NCI-H2081 treated with DMSO at 0.1 percent for 48 hours (cell line): ENCODE data around the gene RBBP5.

ENCODE experiments used
- DNase-seq: peaks from one replicate; lab custom pipeline; 2025; lab: John Stamatoyannopoulos, UW

RBBP5 gene

DNA sequence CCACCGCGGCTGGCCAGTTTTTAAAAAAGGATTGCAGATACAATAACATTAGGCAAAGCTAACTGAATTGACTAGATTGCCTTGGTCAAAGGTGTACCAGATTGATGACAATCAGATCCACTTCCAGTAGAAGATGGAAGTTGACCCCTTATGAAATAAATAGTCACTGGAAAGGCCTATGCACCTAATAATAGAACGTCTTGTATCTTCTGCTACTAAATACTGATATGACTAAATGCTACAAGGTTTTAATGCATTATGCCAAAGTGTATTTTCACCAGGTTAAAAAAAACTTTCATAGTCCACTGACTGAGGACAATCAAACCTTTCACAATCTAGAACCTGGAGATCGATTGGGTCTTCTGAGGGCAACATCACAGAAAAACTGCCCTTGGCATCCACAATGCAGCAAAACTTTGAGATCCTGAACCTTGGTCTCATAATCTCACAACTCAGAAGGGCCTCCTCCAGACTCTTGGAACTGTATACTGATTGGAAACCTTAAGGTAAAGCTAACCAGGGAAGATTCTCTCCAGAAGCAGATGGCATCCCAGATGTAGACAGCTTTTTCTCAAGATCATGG, 7.8 kb upstream of the RBBP5 start:
- DNase-seq: no peak

DNA sequence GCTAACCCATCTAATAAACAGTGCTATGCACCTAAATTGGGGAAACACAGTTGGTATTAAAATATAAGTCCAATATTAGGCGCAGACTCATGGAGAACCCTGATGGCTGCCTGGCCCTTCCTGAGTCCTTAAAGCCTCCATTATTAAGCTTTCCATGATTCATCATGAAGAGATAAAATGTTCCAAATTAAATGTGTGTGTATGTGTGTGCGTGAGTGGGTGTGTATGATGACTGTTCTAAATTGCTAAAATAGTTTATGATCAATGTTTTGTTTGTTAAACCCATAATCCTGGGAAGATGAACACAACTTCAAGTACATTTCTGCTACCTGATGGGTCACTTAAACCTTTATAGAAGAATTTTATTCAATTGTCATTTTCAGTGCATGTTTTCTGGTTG, 6.3 kb upstream of the RBBP5 start:
- DNase-seq: no peak

DNA sequence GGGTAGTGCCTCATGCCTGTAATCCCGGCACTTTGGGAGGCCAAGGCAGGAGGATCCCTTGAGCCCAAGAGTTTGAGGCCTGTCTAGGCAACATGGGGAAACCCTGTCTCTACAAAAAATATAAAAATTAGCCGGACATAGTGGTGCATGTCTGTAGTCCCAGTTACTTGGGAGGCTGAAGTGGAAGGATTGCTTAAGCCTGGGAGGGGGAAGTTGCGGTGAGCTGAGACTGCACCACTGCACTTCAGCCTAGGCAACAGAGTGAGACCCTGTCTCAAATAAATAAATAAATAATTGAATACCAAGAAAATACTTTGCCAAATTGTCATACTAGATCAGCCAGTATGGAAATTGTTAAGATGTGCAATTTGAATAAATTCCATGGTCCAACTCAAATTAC, 5.9 kb upstream of the RBBP5 start:
- no peak for DNase-seq

DNA sequence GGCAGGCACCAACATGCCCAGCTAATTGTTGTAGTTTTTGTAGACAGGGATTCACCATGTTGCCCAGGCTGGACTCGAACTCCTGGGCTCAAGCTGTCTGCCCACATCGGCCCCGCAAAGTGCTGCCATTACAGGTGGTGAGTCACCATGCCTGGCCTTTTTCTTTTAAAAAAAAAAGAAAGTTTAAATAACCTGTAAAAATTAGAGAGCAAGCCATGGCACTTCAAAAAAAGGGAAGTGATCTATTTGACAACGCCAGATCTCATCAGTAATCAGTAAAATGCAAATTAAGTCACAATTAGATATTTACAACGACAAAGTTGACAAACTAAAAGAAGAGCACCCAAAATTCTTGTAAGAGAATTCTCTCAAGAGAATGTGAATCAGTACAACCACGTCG, 2.9 kb upstream of the RBBP5 start:
- DNase-seq: no peak

DNA sequence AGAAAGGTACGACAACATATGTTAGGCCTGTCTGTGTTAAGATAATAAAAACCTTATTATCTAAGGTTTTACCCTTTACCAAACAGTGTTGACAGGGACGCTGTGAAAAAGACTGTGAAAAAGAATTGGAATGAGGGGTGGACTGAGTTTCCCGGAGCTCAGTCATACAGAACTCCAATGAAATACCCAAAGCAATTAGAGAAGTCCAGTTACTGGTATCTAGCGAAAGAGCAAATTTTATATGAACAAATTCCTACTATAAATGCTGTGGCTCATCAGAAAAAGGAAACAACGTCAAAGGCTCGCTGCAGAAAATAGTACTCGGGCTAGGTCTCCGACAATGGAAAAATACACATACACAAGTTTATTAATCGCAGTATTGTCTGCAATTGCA, 708 bp upstream of the RBBP5 start:
- no peak for DNase-seq

DNA sequence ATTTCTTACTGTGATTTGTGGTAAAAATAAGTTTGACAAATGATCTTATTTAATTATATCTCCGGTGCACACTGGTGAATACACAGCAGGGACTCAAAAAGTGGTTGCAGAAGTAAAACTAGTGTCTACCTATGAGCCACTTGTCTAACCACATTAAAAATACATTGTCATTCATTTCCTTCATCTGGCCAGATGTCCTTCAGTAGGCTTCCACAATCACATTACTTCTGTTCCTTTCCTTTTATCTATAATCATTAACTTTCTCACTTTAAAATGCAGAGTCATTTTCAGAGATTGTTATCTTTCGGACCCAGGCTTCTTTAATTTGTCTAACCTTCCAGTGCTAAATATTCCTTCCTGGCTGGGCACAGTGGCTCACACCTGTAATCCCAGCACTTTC, 3.0 kb downstream of the RBBP5 start:
- no peak for DNase-seq

DNA sequence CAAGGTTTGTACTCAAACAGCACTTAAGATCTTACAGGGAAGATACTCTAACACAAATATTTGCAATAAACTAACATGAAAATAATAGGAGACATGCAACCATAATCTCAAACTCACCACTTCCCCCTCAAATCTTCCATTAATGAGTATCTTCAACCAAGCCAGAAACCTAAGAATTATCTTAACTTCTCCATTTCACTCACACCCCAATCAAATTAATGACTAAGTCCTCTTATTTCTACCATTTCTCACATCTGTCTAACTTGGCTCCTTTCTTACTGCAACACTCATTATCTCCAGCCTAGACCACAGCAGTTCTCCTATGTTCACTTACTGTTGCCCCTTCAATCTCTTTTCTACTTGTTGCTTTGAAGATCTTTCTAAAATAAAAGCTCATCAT, 10.4 kb downstream of the RBBP5 start:
- no peak for DNase-seq

DNA sequence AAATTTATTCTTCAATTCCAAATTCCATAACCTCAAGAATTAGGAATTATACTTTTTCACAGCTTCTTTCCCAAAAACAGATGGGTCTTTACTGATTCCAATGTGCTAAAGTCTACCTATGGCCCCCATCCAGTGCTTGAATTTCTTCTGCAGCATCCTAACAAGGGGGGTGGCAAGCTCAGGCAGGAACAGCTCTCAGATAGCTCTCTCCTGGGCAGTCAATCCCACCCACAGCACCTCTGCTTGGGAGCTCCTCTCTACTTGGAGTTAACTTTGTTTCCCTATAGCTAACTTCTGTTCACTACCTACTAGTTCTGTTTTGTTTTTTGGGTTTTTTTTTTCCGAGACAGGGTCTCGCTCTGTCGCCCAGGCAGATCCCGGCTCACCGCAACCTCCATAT, 12.1 kb downstream of the RBBP5 start:
- DNase-seq: no peak

DNA sequence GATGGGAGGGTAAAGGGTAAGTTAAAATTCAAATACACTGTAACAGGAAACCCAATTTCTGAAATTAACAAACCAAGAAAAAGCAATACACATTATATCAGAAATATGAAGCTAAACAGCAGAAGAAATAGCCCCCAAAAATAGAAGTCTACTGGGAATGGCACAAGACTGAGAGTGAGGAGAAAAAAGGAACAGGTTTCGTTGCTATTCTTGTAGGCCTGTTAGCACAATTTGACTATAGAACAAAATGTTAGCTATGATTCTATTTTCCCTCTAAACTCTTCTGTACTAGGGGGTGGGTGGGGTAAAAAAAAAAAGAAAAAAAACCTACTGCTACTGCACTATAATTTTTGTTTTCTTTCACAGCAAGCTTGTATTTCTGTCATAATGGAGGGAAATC, 12.5 kb downstream of the RBBP5 start:
- DNase-seq: no peak

DNA sequence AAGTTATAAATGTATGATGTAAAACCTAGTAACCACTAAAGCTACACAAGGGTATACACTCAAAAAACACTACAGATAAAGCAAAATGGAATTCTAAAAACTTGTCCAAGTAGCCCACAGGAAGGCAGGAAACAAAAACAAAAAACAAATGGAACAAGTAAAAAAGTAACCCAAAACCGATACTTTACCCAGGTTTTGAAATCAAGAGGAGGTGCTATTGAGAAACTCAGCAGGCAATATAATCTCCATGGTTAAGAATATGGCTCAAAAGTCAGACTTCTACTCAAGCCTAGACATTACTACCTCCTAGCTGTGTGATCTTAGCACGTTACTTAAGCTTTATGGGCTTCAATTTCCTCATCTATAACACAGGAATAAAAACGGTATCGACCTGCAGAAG, 13.3 kb downstream of the RBBP5 start:
- DNase-seq: no peak

DNA sequence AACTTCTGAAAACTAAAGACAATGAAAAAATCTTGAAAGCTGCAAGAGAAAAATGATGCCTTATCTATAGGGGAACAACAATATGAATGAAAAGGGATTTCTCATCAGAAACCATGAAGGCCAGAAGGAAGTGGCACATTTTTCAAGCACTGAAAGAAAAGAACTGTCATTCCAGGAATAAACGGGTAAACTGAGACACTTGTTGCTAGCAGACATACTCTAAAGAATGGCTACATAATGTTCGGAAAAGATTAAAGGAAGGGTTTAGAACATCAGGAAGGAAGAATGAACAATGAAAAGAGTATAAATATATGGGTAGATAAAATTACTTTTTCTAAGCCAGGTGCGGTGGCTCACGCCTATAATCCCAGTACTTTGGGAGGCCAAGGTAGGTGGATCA, 14.5 kb downstream of the RBBP5 start:
- no peak for DNase-seq

DNA sequence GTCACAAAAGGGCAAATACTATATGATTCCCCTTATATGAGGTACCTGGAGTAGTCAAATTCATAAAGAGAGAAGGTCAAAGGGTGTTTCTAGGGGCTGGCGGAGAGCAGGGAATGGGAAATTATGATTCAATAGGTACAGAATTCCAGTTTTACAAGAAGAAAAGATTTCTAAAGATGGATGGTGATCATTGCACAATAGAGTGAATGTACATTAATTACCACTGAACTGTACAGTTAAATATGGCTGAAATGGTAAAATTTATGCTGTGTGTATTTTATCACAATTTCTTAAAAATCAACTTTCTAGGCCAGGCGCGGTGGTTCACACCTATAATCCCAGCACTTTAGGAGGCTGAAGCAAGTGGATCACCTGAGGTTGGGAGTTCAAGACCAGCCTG, 19.4 kb downstream of the RBBP5 start:
- no peak for DNase-seq

DNA sequence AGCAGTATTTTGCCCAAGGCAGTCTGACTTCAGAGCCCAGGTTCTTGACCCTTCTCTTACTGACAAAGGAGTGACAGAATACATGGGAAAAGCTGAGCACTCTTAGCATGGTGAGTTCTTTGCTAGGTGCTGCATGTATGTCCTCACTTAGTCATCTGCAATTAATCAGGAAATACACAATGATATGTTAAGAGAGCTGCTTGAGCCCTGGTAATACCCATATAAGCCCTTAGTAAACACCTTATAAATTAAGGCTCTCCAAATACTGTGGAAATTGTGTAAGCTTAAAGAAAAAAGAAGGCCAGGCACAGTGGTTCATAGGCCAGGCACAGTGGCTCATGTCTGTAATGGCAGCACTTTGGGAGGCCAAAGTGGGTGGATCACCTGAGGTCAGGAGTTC, 23.5 kb downstream of the RBBP5 start:
- DNase-seq: no peak

DNA sequence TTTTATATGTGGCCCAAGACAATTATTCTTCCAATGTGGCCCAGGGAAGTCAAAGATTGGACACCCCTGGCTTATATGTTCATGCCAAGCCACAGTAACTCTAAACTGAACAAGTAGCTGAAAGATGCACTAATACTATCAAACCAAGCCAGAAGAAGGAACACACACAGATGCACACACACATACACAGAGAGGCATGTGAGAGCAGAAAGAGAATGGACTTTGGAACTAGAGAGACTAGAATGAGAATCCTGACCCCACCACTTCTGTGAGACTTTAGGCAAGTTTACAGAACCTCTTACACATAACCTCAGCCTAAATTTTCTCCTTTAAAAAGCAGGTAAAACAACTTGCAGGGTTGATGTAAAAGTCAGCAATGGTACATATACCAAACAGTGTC, 26.4 kb downstream of the RBBP5 start:
- DNase-seq: no peak

DNA sequence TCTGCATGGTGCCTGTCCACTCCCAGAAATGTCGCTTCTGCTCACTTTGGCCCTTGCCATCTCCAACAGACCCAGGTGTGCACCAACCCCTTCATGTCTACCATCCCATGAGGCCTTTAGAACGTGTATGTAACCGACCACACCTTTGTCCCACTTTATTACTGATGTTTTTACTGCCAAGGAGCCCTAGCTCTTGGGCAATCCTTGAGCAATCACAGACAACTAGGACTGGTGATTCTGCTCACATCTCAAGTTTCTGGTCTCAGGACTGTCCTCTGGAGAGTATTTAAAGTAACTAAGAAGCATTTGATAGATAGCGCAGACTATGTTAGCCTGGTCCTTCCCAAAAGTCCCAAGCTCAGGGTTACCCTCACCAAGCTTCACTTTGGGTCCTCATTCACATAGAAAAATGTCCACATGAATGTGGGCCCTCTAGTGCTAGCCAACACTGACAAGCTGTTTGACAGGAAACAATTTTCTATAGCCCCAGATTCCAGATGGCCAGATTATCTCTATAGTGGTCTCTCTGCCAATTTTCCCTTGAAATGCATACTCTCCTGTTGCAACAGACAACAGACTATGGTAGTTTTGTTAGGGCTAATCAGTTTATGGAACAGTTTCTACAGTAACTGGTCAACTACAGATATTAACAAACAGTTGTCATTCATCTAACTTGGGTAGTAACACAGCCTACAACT, 30.6 kb downstream of the RBBP5 start:
- DNase-seq: no peak

DNA sequence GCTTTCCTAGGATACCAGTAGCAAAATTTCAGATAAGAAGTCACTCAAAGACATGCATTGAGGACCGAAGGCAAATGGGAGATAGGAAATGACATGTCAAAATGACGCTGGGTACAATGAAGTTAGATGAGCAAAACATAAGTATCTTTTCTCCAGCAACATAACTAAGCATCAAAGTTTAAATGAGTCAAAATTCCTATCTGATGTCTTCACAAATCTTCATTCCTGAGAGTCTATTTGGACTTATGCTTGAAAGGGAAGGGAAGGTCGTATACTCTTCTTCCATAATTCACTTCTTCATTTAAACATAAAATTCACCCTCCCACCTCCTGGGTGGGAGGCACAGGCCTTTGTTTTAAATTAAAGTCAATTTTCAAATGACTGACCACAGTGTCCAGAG, 33.4 kb downstream of the RBBP5 start:
- no peak for DNase-seq

DNA sequence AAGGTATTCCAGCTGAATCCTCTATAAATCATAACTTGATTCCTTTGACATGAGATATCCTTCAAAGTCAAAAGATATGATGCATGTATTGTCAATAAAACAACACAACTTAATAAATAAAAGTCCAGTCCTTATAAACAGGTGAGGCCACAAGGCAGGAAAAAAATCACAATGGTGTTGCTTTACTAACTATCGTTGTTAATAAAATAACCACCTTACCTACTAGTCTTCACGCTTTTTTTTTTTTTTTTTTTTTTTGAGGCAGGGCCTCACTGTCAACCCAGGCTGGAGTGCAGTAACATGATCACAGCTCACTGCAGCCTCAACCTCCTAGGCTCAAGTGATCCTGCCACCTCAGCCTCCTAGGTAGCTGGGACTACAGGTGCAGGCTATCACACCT, 37.4 kb downstream of the RBBP5 start, which contains the start of gene TMEM81:
Gene TMEM81, minus strand, starts transcription at position 101 of the 400 bp plus-strand sequence. CDS start 140 bp downstream, outside the sequence.
- DNase-seq: no peak

DNA sequence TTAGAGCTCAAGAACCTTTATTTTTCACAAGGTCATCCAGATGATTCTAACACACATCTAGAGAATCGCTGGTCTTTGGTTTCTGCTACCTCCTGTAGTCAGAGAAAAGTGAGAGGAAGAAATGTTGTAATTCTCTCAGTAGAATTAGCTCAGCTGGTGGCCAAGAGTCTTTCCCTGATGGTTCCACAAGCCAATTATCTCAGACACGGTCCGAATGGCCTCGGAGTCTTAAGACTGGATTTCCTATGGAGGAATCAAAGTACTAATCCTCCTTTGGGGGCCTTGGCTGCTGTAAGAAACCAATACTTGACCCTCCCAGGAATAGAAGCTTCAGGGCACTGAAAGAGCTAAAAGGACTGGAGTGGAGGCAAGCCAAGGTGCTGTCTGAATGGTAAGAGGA, 39.3 kb downstream of the RBBP5 start:
- no peak for DNase-seq

DNA sequence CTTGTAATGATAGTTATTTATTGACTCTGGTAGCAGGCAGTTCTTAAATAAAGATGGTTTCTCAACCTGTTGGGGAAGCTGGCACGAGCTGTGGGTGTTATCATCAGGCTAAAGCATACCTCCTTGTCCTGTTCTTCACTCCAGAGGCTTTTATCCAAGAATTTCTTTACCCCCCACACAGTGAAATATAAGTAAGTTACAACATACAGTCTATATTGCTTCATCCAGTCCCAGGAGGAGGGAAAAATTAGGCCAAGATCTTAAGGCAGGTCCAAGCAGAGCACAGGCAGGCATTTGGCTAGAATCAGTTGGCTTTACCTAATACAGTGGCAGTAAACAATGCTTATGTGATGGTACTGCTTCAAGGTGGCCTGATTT, 43.9 kb downstream of the RBBP5 start:
- DNase-seq: no peak

DNA sequence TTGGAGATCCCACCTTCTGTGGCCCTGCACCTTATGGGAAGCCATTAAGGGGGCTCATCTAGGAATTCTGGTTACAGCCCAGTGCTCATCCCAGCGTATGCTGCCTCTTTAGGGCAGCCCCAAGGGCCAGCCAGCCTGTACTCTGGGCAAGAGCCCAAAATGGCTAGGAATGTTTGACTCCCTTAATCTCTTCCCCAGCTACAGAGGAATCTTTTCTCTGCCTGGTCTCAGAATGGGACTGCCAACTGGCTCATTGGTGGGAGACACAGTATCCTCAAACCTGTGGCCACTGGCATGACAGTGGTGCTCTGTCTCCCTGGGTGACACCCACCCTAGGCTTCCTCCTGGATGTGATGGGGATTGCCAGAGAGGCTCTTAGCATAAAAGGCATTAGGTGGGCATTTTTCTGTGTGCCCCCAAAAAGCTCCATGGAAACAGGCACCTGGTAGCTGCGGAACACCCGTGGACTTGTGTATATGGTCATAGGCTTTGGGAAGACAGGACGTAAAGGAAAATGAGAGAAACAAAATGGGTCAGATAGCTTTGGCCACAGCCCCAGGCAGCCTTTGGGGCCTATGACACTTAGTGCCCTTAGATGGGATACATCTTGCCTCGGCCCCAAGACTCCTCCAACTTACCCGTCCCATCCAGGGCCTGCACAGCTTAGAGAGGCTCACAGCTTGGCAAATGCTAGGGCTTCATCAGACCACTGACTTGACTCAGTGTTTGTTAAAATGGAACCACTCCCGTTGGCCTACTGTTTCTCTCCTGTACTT, 44.4 kb downstream of the RBBP5 start:
- DNase-seq: no peak

DNA sequence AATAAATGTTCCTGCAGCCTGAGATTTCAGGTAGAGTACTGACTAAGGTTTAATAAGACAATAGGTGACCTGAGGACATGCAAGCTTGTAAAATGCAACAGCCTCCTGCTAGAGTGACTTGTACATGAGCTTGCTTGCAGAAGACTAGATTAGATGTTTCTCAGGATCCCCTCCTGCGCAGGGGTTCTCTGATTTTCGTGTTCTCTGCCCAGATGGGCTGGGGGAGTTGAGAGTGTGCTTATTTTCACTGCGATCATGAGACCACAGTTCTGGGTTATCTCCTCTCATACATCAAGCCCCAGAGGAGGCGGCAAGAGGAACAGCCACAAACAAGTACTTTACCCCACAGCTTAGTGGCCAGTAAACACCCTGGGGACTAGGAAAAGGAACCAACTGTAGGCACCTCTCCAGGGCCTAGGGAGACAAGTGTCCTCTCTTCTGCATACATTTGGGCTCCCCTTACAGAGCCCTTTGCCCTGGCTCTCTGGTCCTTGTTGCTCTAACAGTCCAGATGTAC, 45.5 kb downstream of the RBBP5 start:
- no peak for DNase-seq

DNA sequence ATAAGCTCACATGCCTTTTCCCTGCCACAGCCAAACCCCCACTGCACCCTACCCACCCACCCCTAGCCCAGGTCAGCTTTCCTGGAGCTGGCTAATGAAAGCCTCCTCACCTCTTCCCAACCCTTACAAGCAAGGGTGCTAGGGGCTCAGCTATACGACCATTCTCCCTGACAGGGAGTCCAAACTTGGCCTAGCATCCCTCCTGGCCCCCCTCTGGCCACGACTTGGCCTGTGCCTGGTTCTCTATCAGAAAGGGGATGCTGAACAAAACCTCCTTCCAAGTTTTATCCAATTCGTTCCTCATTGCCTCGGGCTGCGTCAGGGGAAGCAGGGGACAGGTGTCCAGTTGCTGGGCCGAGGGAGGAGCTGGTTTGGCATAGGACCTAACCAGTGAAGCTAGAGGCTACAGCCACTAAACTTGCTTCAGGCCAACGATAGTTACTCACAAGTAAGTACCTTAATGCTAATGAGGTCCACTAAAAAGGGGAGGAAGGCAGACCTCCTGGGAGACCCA, 46.1 kb downstream of the RBBP5 start:
- DNase-seq: no peak

DNA sequence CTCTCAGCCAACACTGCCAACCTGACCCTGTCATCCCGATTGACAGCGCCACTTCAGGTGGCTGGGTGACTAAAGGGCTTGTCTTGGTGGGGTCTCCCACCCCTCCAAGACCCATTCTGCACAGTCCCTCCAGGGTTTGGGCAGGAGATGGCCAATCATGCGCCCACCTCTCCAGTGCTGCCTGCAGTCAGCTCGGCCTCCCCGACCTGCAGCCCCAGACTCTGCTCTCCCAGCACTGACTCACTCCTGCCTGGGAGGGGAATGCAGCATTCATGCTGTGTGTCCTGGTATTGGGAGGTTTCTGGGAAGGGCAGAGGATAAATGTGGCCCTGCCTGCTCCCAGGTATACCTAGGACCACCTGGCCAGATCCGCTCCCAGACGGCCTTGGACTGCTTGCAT, 47.3 kb downstream of the RBBP5 start:
- DNase-seq: no peak
